NCI-H82 (cell line): ENCODE measurements around the gene DNAJC5.

ENCODE experiments used
- DNase-seq: peaks from one replicate; lab custom pipeline; 2025; lab: John Stamatoyannopoulos, UW

Gene DNAJC5

GRCh38 chr20:63884506-63885263 is 10.2 kb upstream of the DNAJC5 start:
- DNase-seq: no peak

GRCh38 chr20:63885264-63886053 is 9.5 kb upstream of the DNAJC5 start:
- DNase-seq: no peak

DNA sequence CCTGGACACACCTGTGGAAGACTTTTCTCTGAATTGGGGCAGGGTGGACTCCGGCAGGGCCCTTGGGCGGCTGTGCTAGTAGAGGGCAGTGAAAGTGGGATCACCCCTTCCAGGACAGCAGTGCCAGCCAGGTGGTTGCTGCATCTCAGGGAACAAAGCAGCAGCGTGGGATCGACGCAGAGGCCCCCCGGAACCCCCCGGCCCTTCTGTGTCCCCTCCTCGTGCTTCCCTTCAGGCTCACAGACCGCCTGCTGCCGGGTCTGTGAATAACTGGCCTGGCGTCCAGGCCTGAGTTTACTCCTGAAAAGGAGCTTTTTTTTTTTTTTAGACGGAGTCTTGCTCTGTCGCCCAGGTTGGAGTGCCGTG is 8.9 kb upstream of the DNAJC5 start:
- no peak for DNase-seq

DNA sequence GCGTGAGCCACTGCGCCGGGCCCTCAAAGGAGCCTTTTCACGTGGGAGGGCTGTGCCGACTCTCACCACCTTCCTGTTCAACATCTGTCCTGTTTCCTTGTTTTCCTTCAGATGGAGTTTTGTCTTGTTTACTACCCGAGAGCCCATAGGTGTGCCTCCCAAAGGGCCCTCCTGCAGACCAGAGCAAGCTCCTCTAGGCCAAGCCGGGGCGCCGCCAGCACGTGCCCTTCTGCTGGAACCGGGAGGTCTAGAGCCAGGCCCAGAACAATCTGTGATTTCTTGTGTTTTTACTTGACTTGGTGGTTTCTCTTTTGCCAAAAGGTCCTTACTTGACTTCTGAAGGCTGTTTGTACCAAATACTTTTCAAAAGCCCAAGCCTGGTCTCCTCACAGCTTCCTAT is 8.0 kb upstream of the DNAJC5 start:
- DNase-seq: no peak

- DNase-seq: no peak
Measured at GRCh38 chr20:63889241-63890200, 5.4 kb upstream of the DNAJC5 start.

DNA sequence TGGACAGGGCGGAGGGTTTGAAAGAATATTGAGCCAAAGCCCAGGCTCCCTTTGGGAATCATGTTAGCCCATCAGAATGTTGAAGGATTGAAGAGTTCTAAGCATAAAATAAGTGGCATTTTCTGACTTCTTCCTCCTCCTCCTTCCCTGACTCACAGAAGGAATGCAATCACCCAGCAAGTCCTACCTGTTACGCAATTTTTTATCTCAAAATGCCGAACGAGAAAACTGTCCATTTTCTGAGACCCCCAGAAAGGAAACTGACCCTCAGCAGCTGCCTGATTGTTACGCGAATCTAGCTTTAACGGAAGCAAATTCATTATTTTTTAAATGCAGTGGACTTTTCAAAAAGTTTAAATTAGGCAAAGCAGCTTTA is 4.7 kb upstream of the DNAJC5 start:
- no peak for DNase-seq

- DNase-seq: no peak
Measured at GRCh38 chr20:63890616-63891015, 4.3 kb upstream of the DNAJC5 start.

- DNase-seq: no peak
Measured at GRCh38 chr20:63891061-63892002, 3.6 kb upstream of the DNAJC5 start.

DNA sequence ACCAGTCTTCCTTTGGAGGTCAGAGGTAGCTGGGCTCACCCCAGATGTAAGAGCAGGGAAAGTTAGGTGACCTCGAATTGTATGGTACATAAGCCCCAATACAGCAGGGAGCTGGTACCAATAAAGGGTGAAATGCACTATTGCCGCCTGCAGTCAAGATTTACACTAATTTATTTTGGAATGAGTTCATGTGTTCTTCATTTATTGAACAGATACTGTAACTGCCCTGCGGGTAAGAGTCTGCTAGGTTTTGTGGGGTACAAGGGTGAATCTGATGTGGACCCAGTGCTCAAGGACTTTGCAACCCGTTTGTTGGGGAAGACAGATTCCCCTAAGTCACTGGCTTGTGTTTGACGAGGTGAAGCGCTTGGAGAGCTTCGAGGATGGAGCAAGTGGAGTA is 2.5 kb upstream of the DNAJC5 start:
- DNase-seq: no peak

DNA sequence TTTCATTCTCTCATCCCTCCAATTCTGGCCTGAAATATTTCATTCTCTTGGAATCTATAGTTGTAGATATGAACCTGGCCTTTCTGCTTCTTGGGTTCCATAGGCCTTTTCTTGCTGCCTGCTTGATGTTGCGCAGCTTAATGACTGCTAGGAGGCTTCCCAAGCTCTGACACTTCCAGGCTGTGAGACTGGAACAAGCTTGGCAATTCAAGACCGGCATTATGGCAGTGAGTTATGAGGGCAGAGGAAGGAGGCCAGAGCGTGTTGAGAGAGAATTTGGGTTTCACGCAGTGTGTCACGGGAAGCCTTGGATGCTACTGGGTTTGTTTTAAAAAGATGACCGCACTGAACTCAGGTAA is 948 bp upstream of the DNAJC5 start:
- DNase-seq: peak; percentile 29

GRCh38 chr20:63895202-63895951 is 451 bp downstream of the DNAJC5 start:
- DNase-seq: peak; percentile 44

GRCh38 chr20:63895952-63896263 is 982 bp downstream of the DNAJC5 start:
- no peak for DNase-seq

- peak; percentile 55 for DNase-seq
Measured at GRCh38 chr20:63896264-63897105, 1.6 kb downstream of the DNAJC5 start.

- no peak for DNase-seq
Measured at GRCh38 chr20:63897978-63898561, 3.1 kb downstream of the DNAJC5 start.

DNA sequence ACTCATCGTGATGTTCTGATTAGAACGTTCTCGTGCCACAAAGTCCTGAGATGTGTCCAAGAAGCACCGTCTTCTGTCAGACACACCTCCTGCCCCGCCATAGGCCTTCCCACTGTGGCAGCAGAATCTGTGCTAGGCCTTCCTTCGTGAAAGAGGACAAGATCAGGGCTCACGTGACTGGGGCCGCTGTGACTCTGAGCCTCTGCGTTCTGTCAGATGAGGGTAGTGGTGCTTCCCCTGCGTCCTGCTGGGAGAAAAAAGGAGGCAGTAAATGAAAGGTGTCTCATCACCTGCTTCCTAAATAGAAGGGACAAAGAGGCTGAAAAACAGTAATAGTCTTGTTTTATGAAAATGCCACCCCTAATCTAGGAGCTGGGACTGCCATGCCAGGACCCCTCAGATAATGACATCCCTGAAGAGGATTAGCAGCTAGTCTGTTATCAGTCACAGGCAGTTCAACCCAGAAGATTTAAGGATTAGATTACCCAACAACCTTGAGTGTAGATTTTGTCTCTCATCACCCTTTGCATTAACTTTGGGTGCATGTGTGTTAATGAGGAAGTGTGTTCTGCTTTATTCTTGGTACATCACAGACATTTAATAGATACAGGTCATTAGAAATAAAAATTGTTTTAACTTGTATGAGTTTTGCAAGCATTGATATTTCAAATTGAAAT is 4.1 kb downstream of the DNAJC5 start:
- DNase-seq: peak; percentile 91

GRCh38 chr20:63900413-63900812 is 5.5 kb downstream of the DNAJC5 start:
- DNase-seq: no peak

DNA sequence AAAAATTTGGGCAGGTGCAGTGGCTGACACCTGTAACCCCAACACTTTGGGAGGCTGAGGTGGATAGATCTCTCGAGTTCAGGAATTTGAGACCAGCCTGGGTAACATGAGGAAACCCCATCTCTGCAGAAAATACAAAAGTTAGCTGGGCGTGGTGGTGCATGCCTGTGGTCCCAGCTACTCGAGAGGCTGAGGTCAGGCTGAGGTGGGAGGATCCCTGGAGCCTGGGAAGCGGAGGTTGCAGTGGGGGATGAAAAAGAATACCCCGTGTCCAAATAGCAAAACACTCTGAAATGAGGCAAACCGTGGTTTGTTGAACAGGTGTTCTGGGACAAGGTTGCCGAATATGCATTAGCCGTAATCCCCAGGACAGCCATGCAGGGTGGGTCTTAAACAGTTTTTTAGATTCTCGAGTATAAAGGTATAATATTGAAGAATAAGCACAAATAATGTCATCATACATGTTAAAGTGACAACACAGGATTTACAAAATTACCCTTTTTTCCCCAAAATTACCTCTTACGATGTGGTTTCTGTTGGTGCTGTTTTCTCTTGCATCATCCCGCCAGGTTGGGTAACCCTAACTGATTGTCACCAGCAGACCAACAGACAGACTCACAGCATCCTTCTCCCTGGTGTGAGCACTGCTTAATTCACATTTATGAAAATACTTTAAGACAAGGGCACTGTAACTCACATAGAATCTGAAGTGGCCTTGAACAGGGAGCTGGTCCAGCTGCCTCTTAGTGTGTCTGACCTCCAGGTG is 9.1 kb downstream of the DNAJC5 start:
- no peak for DNase-seq

GRCh38 chr20:63908008-63908682 is 13.2 kb downstream of the DNAJC5 start:
- DNase-seq: no peak
